Activated T-helper 2 cell treated with anti-CD3 and anti-CD28 coated beads, Interferon-gamma antibody, Interleukin-2, Interleukin-4, amounts not matched to agents 10 μg/mL and 5 μg/mL and 100 μg/mL, durations not matched to agents 14 hours and 24 hours and 36 hours (primary cell): ENCODE results near the gene PNPLA1. TPM values are rescaled to one million over a fixed set of nuclear protein-coding genes. Genes with fewer than 3 reads are reported as not detected.
"Not testable (repeated sequence)": the region's sequence is repeated elsewhere in the genome, so short reads cannot be mapped to it uniquely, and the experiment has no call there.

Experiments used
- DNase-seq: peaks from one replicate; pipeline ENCODE4 v3.0.0; 2021; ENCODE audit warnings: low spot score
- H3K27ac Mint-ChIP-seq: one replicate; pipeline ENCODE4 v1.8.0; 2021; ENCODE audit warnings: mixed read lengths
- H3K27me3 Mint-ChIP-seq: one replicate; pipeline ENCODE4 v1.8.0; 2021; ENCODE audit warnings: low read depth, mixed read lengths
- H3K36me3 Mint-ChIP-seq: one replicate; pipeline ENCODE4 v1.8.0; 2021; ENCODE audit warnings: low read depth, mixed read lengths
- H3K4me1 Mint-ChIP-seq: one replicate; pipeline ENCODE4 v1.8.0; 2021; ENCODE audit warnings: low read depth, mixed read lengths
- H3K4me3 Mint-ChIP-seq: one replicate; pipeline ENCODE4 v1.8.0; 2021; ENCODE audit warnings: low read depth, mild to moderate bottlenecking, moderate library complexity, mixed read lengths
- H3K9me3 Mint-ChIP-seq: one replicate; pipeline ENCODE4 v1.8.0; 2021; ENCODE audit warnings: mixed read lengths
- intact Hi-C: fragments of 100-400 bp; cut with micrococcal nuclease; formaldehyde crosslinking; loops from one replicate; pipeline ENCODE4 v1.15.1; 2023
- total RNA-seq: library from RNA; stranded (reverse); gene quantifications from 2 replicates; pipeline ENCODE4 v1.2.3, GENCODE V29; 2022

Gene PNPLA1
- total RNA-seq, 1 donor from 2014 or later, result not detected

DNA sequence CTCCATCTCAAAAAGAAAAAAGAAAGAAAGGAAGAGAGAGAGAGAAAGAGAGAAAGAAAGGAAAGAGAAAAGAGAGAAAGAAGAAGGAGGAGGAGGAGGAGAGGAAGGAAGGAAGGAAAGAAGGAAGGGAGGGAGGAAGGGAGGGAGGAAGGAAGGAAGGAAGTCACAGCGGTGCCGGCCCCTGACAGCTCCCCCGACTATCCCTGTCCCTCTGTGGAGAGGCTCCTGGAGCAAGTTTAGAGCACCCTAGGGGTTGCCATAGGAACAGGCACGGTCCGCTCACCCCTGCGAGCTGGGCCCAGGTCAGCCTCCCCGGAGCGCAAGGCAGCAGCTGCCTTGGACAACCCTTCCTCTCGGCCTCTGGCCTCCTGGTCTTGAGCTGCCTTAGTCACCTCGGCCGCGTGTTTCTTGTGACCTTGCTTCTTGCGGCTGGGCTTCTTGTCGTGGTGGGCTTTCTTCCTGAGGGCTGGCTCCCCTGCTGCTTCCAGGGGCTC is 60.0 kb downstream of the PNPLA1 start:
- H3K4me1 Mint-ChIP-seq, result no peaks in the 10 kb centered on the region
- DNase-seq, result no peak
- H3K27ac Mint-ChIP-seq, result no peak overlapping the region
- no peaks in the 10 kb centered on the region for H3K9me3 Mint-ChIP-seq
- peaks cover 45% of the 10 kb centered on the region for H3K27me3 Mint-ChIP-seq
- no peaks in the 10 kb centered on the region for H3K36me3 Mint-ChIP-seq
- no peak overlapping the region for H3K4me3 Mint-ChIP-seq
- intact Hi-C loops, result no loop called here

- no peak overlapping the region for H3K4me3 Mint-ChIP-seq
- H3K9me3 Mint-ChIP-seq, result no peaks in the 10 kb centered on the region
- H3K27me3 Mint-ChIP-seq, result peaks cover 49% of the 10 kb centered on the region
- no peak for DNase-seq
- intact Hi-C loops, result no loop called here
- no peaks in the 10 kb centered on the region for H3K4me1 Mint-ChIP-seq
- H3K27ac Mint-ChIP-seq, result no peak overlapping the region
- no peaks in the 10 kb centered on the region for H3K36me3 Mint-ChIP-seq
Observed at GRCh38 chr6:36330366-36330765, 60.5 kb downstream of the PNPLA1 start.

GRCh38 chr6:36331381-36331780 is 61.5 kb downstream of the PNPLA1 start:
- Mint-ChIP-seq H3K36me3 (no peaks in the 10 kb centered on the region), H3K27me3 (peaks cover 49% of the 10 kb centered on the region), H3K4me3 (no peak overlapping the region), H3K27ac (no peak overlapping the region), H3K4me1 (no peaks in the 10 kb centered on the region), H3K9me3 (no peaks in the 10 kb centered on the region)
- intact Hi-C loops, result no loop called here
- no peak for DNase-seq

GRCh38 chr6:36333171-36333895 is 63.5 kb downstream of the PNPLA1 start:
- Mint-ChIP-seq H3K4me1 (peaks cover 4% of the 10 kb centered on the region), H3K27ac (no peak overlapping the region), H3K36me3 (no peaks in the 10 kb centered on the region), H3K4me3 (no peak overlapping the region), H3K9me3 (no peaks in the 10 kb centered on the region), H3K27me3 (peaks cover 43% of the 10 kb centered on the region)
- no peak for DNase-seq
- intact Hi-C loops, result no loop called here

DNA sequence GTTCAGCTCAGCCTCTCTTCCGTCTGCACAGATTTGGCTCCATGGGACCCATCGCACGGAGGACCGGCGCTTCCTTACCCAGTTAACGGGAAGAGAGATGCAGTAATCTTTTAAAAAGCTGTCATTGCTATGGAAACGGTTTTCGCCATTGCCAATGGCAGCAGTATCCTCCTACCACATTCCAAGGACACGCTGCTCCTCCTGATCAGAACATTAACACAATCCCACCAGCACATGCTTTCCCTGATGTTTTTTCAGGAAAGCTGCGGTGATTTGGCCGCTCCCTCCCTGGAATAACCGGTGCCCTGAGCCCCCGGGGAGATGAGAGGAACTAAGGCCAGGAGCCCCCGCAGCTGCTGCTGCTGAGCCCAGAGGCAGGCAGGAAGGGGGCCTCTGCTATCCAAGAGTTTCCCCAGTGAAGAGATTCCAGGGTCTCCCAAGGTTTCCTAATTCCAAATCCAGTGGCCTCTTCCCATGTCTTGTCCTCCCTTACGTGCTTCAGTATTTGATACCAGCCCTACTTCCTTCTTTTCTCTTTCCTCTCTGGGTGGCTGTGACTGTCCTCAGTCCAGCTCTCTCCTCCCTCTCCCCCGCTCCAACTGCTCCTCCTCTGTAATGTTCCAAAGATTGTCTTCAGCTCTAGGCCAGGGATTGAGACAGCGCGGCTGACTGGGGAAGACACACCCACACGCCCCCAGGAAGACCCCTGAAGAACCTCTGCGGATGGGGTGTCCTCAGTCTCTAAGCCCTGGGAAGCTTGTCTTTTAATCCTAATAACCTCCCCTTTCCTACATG is 64.3 kb downstream of the PNPLA1 start:
- no peak for DNase-seq

GRCh38 chr6:36334832-36335459 is 65.1 kb downstream of the PNPLA1 start:
- Mint-ChIP-seq H3K27ac (no peak overlapping the region), H3K36me3 (no peaks in the 10 kb centered on the region), H3K9me3 (no peaks in the 10 kb centered on the region), H3K27me3 (peaks cover 49% of the 10 kb centered on the region), H3K4me1 (peaks cover 5% of the 10 kb centered on the region), H3K4me3 (no peak overlapping the region)
- intact Hi-C loops, result no loop called here
- no peak for DNase-seq

More for the DNA sequence above, 64.3 kb downstream of the PNPLA1 start:
- Mint-ChIP-seq H3K36me3 (no peaks in the 10 kb centered on the region), H3K27ac (no peak overlapping the region), H3K4me1 (peaks cover 5% of the 10 kb centered on the region), H3K9me3 (no peaks in the 10 kb centered on the region), H3K27me3 (peaks cover 43% of the 10 kb centered on the region), H3K4me3 (no peak overlapping the region)
- intact Hi-C loops, result no loop called here

- peaks cover 54% of the 10 kb centered on the region for H3K27me3 Mint-ChIP-seq
- no peak overlapping the region for H3K27ac Mint-ChIP-seq
- H3K36me3 Mint-ChIP-seq, result no peaks in the 10 kb centered on the region
- no peak for DNase-seq
- no peak overlapping the region for H3K4me3 Mint-ChIP-seq
- intact Hi-C loops, result no loop called here
- H3K4me1 Mint-ChIP-seq, result peaks cover 5% of the 10 kb centered on the region
- H3K9me3 Mint-ChIP-seq, result no peaks in the 10 kb centered on the region
Observed at GRCh38 chr6:36335465-36336207, 65.8 kb downstream of the PNPLA1 start.

- no peak for DNase-seq
- Mint-ChIP-seq H3K27ac (no peak overlapping the region), H3K4me3 (no peak overlapping the region), H3K36me3 (no peaks in the 10 kb centered on the region), H3K27me3 (peaks cover 58% of the 10 kb centered on the region), H3K4me1 (peaks cover 9% of the 10 kb centered on the region), H3K9me3 (no peaks in the 10 kb centered on the region)
- intact Hi-C loops, result no loop called here
Observed at GRCh38 chr6:36336208-36336710, 66.4 kb downstream of the PNPLA1 start.

GRCh38 chr6:36336779-36337241 is 67.0 kb downstream of the PNPLA1 start, which contains the start of gene BNIP5:
Gene BNIP5 (minus strand): TSS chr6:36336888. CDS start chr6:36330690, 6,198 bp downstream.
- peaks cover 9% of the 10 kb centered on the region for H3K4me1 Mint-ChIP-seq
- H3K9me3 Mint-ChIP-seq, result no peaks in the 10 kb centered on the region
- H3K36me3 Mint-ChIP-seq, result no peaks in the 10 kb centered on the region
- intact Hi-C loops, result no loop called here
- no peak for DNase-seq
- H3K4me3 Mint-ChIP-seq, result no peak within 1 kb of the TSS
- H3K27me3 Mint-ChIP-seq, result peaks cover 60% of the 10 kb centered on the region
- no peak within 1 kb of the TSS for H3K27ac Mint-ChIP-seq

DNA sequence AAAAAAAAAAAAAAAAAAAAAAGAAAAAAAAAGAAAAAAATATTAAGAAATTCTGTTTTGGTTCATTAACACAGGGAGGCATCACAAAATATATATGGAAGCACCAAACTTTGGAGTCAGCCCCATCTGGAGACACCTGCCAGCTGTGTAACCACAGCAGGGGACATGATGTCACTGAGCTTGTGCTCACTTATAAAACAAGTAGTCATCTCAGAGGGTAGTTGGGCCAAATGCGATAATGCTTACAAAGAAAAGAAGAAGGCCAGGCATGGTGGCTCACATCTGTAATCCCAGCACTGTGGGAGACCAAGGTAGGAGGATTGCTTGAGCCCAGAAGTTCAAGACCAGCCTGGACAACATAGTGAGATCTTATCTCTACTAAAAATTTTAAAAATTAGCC is 68.0 kb downstream of the PNPLA1 start:
- H3K4me1 Mint-ChIP-seq, result peaks cover 9% of the 10 kb centered on the region

GRCh38 chr6:36338223-36338622 is 68.4 kb downstream of the PNPLA1 start:
- H3K36me3 Mint-ChIP-seq, DNase-seq, H3K27ac Mint-ChIP-seq, H3K4me3 Mint-ChIP-seq, H3K9me3 Mint-ChIP-seq, intact Hi-C loops, H3K4me1 Mint-ChIP-seq: not testable (repeated sequence)
- peaks cover 59% of the 10 kb centered on the region for H3K27me3 Mint-ChIP-seq

More for the DNA sequence above, 68.0 kb downstream of the PNPLA1 start:
- no peak overlapping the region for H3K4me3 Mint-ChIP-seq
- DNase-seq, result no peak
- no peak overlapping the region for H3K27ac Mint-ChIP-seq
- H3K36me3 Mint-ChIP-seq, result no peaks in the 10 kb centered on the region
- intact Hi-C loops, result no loop called here
- no peaks in the 10 kb centered on the region for H3K9me3 Mint-ChIP-seq
- H3K27me3 Mint-ChIP-seq, result peaks cover 59% of the 10 kb centered on the region

DNA sequence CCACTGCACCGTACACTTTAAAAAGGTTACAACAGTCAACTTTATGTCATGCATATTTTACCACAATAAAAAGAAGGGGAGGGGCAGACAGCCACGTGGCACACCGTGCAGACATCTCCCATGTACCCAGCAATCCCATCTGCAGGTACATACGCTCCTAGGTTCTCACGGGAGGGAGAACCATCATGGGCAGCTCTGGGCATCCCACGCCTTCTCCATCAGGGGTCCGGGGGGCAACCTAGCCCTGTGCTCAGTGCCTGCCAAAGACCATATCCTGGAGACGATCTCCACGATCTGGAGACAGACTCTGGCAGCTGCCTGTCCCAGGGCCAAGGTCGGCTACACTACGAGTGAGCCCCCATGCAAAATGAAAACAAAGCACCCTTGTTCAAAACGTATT is 69.3 kb downstream of the PNPLA1 start:
- H3K4me3 Mint-ChIP-seq, result no peak overlapping the region
- H3K27me3 Mint-ChIP-seq, result peaks cover 52% of the 10 kb centered on the region
- peaks cover 9% of the 10 kb centered on the region for H3K4me1 Mint-ChIP-seq
- H3K27ac Mint-ChIP-seq, result no peak overlapping the region
- intact Hi-C loops, result no loop called here
- DNase-seq, result no peak
- no peaks in the 10 kb centered on the region for H3K9me3 Mint-ChIP-seq
- no peaks in the 10 kb centered on the region for H3K36me3 Mint-ChIP-seq
